ENCODE data around the gene GAST. TPM values are rescaled to one million over a fixed set of nuclear protein-coding genes. Genes with fewer than 3 reads are reported as not detected.

Gene GAST
- total and polyA plus RNA-seq, 2 of the 13 experiments (the other 11 are each of a cell fraction or from before 2014, with no cell fraction given): 0.32 to 0.42 TPM

GRCh38 chr17:41760878-41761277, 48.7 kb downstream of the GAST start:
- H3K9ac ChIP-seq (ENCODE audit: insufficient read depth, low read depth, low read length): no peak overlapping the region
- no peaks in the 10 kb centered on the region for H3K9me3 ChIP-seq (ENCODE audit: low read length)
- no peaks in the 10 kb centered on the region for H4K20me1 ChIP-seq (ENCODE audit: insufficient read depth, low read length)
- CTCF ChIA-PET (ENCODE audit: low intra/inter-chr PET ratio, low total read pairs): no interaction called here
- ATAC-seq: no peak
- DNase-seq (ENCODE audit: low spot score): no peak
- no peak for TF ChIP-seq NKX3-1 (CRISPR knock-in tag; IDR thresholded peaks at IDR 0.05)
- TF ChIP-seq LCORL (IDR thresholded peaks at IDR 0.05): no peak
- no peak for TF ChIP-seq LCORL (CRISPR knock-in tag; IDR thresholded peaks at IDR 0.05)
- TF ChIP-seq, protein P1, sequence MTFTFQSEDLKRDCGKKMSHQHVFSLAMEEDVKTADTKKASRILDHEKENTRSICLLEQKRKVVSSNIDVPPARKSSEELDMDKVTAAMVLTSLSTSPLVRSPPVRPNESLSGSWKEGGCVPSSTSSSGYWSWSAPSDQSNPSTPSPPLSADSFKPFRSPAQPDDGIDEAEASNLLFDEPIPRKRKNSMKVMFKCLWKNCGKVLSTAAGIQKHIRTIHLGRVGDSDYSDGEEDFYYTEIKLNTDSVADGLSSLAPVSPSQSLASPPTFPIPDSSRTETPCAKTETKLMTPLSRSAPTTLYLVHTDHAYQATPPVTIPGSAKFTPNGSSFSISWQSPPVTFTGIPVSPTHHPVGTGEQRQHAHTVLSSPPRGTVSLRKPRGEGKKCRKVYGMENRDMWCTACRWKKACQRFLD (CRISPR knock-in tag; IDR thresholded peaks at IDR 0.05; ENCODE audit: borderline replicate concordance): no peak
- no peak for TF ChIP-seq ZNF382 (CRISPR knock-in tag; IDR thresholded peaks at IDR 0.05; ENCODE audit: borderline replicate concordance)
- no peak for TF ChIP-seq ZNF281 (CRISPR knock-in tag; IDR thresholded peaks at IDR 0.05; ENCODE audit: borderline replicate concordance)
- no peak for TF ChIP-seq NONO (IDR thresholded peaks at IDR 0.05)
- no peak for TF ChIP-seq NONO (CRISPR knock-in tag; conservative IDR thresholded peaks at IDR 0.05)
- no peak for TF ChIP-seq JARID2 (CRISPR knock-in tag; IDR thresholded peaks at IDR 0.05; ENCODE audit: insufficient replicate concordance)
- TF ChIP-seq SMAD3 (CRISPR knock-in tag; IDR thresholded peaks at IDR 0.05): no peak
- no peak for TF ChIP-seq STAT5B (CRISPR knock-in tag; IDR thresholded peaks at IDR 0.05)
- no peak for TF ChIP-seq NR2F1 (CRISPR knock-in tag; IDR thresholded peaks at IDR 0.05)
- no peak for TF ChIP-seq ZNF335 (CRISPR knock-in tag; IDR thresholded peaks at IDR 0.05)
- no peak for TF ChIP-seq TSC22D2 (CRISPR knock-in tag; IDR thresholded peaks at IDR 0.05; ENCODE audit: borderline replicate concordance)
- no peak for TF ChIP-seq ZNF713 (CRISPR knock-in tag; IDR thresholded peaks at IDR 0.05)
- TF ChIP-seq ZNF883 (CRISPR knock-in tag; IDR thresholded peaks at IDR 0.05; ENCODE audit: not compliant biosample characterization): no peak
- no peak for TF ChIP-seq ZNF775 (CRISPR knock-in tag; IDR thresholded peaks at IDR 0.05; ENCODE audit: borderline replicate concordance)
- TF ChIP-seq ZNF256 (CRISPR knock-in tag; conservative IDR thresholded peaks at IDR 0.05): no peak
- TF ChIP-seq TBX2 (CRISPR knock-in tag; IDR thresholded peaks at IDR 0.05; ENCODE audit: borderline replicate concordance): no peak
- TF ChIP-seq MXD1 (CRISPR knock-in tag; IDR thresholded peaks at IDR 0.05): no peak
- no peak for TF ChIP-seq GATAD1 (CRISPR knock-in tag; IDR thresholded peaks at IDR 0.05)
- H3K79me2 ChIP-seq (ENCODE audit: insufficient read depth, low read length): no peaks in the 10 kb centered on the region
- no peak overlapping the region for H2AFZ ChIP-seq (ENCODE audit: low read length)
- no peak overlapping the region for H3K27ac ChIP-seq (ENCODE audit: extremely low read length, insufficient read depth, low read length)
- in situ Hi-C loops (cut with HindIII; ENCODE audit: extremely low pct_ligation_motif_present, low pct_unique_long_range_greater_than_20kb) (no loop called here), intact Hi-C loops (cut with micrococcal nuclease; ENCODE audit: unreplicated experiment) (no loop called here)
- POLR2A ChIA-PET: interaction anchor here (1.2 kb wide), 1 partner anchor 12 kb away, joined by 3 read pairs; no protein-coding TSS in a partner anchor
- no peak for FAIRE-seq
- H3K4me1 ChIP-seq (ENCODE audit: insufficient read depth, low read length): no peaks in the 10 kb centered on the region
- WGBS (ENCODE audit: low lambda C conversion rate): 99% methylated on average over 6 of the region's 6 CpGs
- no peaks in the 10 kb centered on the region for H3K27me3 ChIP-seq (ENCODE audit: control insufficient read depth in 1 of 2, insufficient read depth in 2 of 2, low read length in 2 of 2)
- H3K4me2 ChIP-seq (ENCODE audit: low read depth, low read length): no peak overlapping the region
- no peak overlapping the region for H3K4me3 ChIP-seq (replicated peaks in 1 of 3; ENCODE audit: insufficient read depth in 1 of 3, low read depth in 2 of 3, low read length in 3 of 3)
- no TSS peak for BruUV-seq (replicated peaks)
- H3K36me3 ChIP-seq (replicated peaks in 1 of 2; ENCODE audit: control insufficient read depth in 1 of 2, insufficient read depth in 2 of 2, low read length in 2 of 2): peaks cover 43 to 65% of the 10 kb centered on the region in 2 experiments; a peak in 4 of 5 replicates

All from HepG2 (cell line).